ENCODE measurements around the gene FBLIM1. TPM values are rescaled to one million over a fixed set of nuclear protein-coding genes. Genes with fewer than 3 reads are reported as not detected.

Gene FBLIM1
- total RNA-seq, 1 experiment from 2014 or later, result 6.0 TPM

- no TSS peak for BruUV-seq (replicated peaks)
- DNase-seq (ENCODE audit: low read depth, low spot score), result no peak
- no peak overlapping the region for H3K27ac ChIP-seq (ENCODE audit: low read depth, low read length)
- RAD21 ChIA-PET (ENCODE audit: low non-redundant PET in 1 of 2, low total read pairs in 2 of 2, uncharacterized antibody in 2 of 2, unreplicated experiment in 2 of 2), result no interaction called here
- TF ChIP-seq FOSL1 (IDR thresholded peaks at IDR 0.05; ENCODE audit: low read depth) (no peak), YY1 (IDR thresholded peaks at IDR 0.05; ENCODE audit: extremely low read depth, insufficient replicate concordance, low read depth, low read length) (no peak), EZH2 (IDR thresholded peaks at IDR 0.05) (no peak), MAX (IDR thresholded peaks at IDR 0.05) (no peak), ZFX (IDR thresholded peaks at IDR 0.05) (no peak), SRF (IDR thresholded peaks at IDR 0.05; ENCODE audit: low read depth) (no peak), SP1 (IDR thresholded peaks at IDR 0.05; ENCODE audit: low read depth) (no peak), CTCF (IDR thresholded peaks at IDR 0.05 in 2 of 3, conservative IDR thresholded peaks at IDR 0.05 in 1 of 3; ENCODE audit: borderline replicate concordance in 1 of 3, insufficient read depth in 1 of 3, low read depth in 2 of 3, low read length in 2 of 3) (no peak), REST (IDR thresholded peaks at IDR 0.05; ENCODE audit: low read depth) (no peak), JUND (IDR thresholded peaks at IDR 0.05) (no peak), ELF1 (IDR thresholded peaks at IDR 0.05; ENCODE audit: borderline replicate concordance, low read depth) (no peak), ZBTB33 (IDR thresholded peaks at IDR 0.05; ENCODE audit: extremely low read depth, insufficient replicate concordance, low read length) (no peak), CBX3 (IDR thresholded peaks at IDR 0.05; ENCODE audit: low read depth) (no peak), EGR1 (IDR thresholded peaks at IDR 0.05; ENCODE audit: low read depth) (no peak), POLR2AphosphoS5 (IDR thresholded peaks at IDR 0.05; ENCODE audit: low read depth, low read length) (no peak), RAD21 (IDR thresholded peaks at IDR 0.05; ENCODE audit: low read depth) (no peak), CEBPB (IDR thresholded peaks at IDR 0.05; ENCODE audit: low read depth) (no peak)
- POLR2A ChIA-PET, result interaction anchor here (0.9 to 1.8 kb wide), 2 partner anchors 11 to 13 kb away, joined by 3 to 6 read pairs; no protein-coding TSS in a partner anchor
- no peaks in the 10 kb centered on the region for H3K27me3 ChIP-seq (ENCODE audit: insufficient read depth, low read length)
- no peak for ATAC-seq
- H4K20me1 ChIP-seq (ENCODE audit: insufficient read depth), result no peaks in the 10 kb centered on the region
- no peaks in the 10 kb centered on the region for H3K79me2 ChIP-seq (ENCODE audit: insufficient read depth, low read length)
- H3K4me3 ChIP-seq (replicated peaks in 1 of 2; ENCODE audit: low read depth in 1 of 2, low read length in 2 of 2), result no peak overlapping the region
- no peaks in the 10 kb centered on the region for H3K36me3 ChIP-seq (ENCODE audit: control insufficient read depth in 1 of 2, insufficient read depth in 2 of 2, low read length in 2 of 2)
- intact Hi-C loops (cut with micrococcal nuclease), result loop anchor here (5.0 kb wide), 1 partner anchor 362 kb away; no protein-coding TSS in a partner anchor
- CTCF ChIA-PET, result no interaction called here
- no peak overlapping the region for H3K9ac ChIP-seq (ENCODE audit: low read length)
- no peak overlapping the region for H2AFZ ChIP-seq (ENCODE audit: low read depth, low read length, poor library complexity, severe bottlenecking)
- H3K9me2 ChIP-seq (ENCODE audit: insufficient read depth), result no peaks in the 10 kb centered on the region
- H3K4me1 ChIP-seq (ENCODE audit: control insufficient read depth in 1 of 2, insufficient read depth in 2 of 2, low read length in 2 of 2), result peaks cover 20 to 49% of the 10 kb centered on the region in 2 experiments
- H3K9me3 ChIP-seq (ENCODE audit: control insufficient read depth in 1 of 2, insufficient read depth in 1 of 2, low read depth in 1 of 2, low read length in 2 of 2), result no peaks in the 10 kb centered on the region
- no peak overlapping the region for H3K4me2 ChIP-seq (ENCODE audit: low read length)
These were observed 27.1 kb downstream of the FBLIM1 start for GRCh38 chr1:15785683-15786082.

All from HCT116 (cell line).